ENCODE measurements around the gene ELMO3. TPM values are rescaled to one million over a fixed set of nuclear protein-coding genes. Genes with fewer than 3 reads are reported as not detected.

Gene ELMO3
- total and polyA plus RNA-seq, 2 of the 13 experiments (the other 11 are each of a cell fraction or from before 2014, with no cell fraction given), result 2.6 to 4.0 TPM

DNA sequence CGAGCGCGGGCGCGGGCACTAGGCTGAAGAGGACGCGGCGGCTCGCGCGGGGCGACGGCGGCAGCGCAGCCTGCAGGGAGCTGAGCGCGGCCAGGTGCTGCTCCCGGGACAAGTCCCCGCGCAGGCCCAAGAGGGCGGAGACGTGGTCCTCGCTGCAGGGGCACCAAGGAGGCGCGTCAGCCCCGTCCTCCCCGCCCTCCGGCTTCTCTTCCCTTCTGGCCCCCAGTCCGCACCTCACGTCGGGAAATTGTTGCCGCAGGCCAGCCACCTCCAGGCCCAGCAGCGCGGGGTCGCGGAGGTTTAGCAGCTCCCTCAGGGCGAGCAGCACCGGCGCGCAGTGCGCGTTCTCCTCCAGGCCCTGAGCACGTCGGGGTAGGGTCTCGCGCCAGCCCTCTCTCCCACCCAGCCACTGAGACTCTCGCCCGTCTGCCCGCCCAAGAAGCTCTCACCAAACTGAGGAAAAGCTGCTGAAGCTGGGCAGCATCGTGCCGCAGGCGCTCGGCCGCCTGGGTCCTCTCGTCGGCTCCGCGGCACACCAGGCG lies 14.4 kb upstream of the ELMO3 start:
- ATAC-seq (peak; percentile 50), DNase-seq (ENCODE audit: low spot score) (no peak), FAIRE-seq (no peak)
- ChIA-PET CTCF (ENCODE audit: low intra/inter-chr PET ratio, low total read pairs) (interaction anchor here (0.8 to 2.7 kb wide), 6 partner anchors 10 to 229 kb away, joined by 3 to 28 read pairs (median 4); no protein-coding TSS in a partner anchor), POLR2A (interaction anchor here (1.0 to 2.8 kb wide), 9 partner anchors 11 to 166 kb away, joined by 4 to 18 read pairs (median 5); partner anchors contain the start of genes CBFB, FBXL8, FHOD1 and NOL3)
- H4K20me1 ChIP-seq (ENCODE audit: insufficient read depth, low read length), result no peaks in the 10 kb centered on the region
- in situ Hi-C loops (cut with HindIII; ENCODE audit: extremely low pct_ligation_motif_present, low pct_unique_long_range_greater_than_20kb), result no loop called here
- no peaks in the 10 kb centered on the region for H3K9me3 ChIP-seq (ENCODE audit: low read length)
- no peaks in the 10 kb centered on the region for H3K36me3 ChIP-seq (replicated peaks in 1 of 2; ENCODE audit: control insufficient read depth in 1 of 2, insufficient read depth in 2 of 2, low read length in 2 of 2)
- peaks cover 6 to 7% of the 10 kb centered on the region in 2 experiments; a peak in 2 of 5 replicates for H3K27me3 ChIP-seq (ENCODE audit: control insufficient read depth in 1 of 2, insufficient read depth in 2 of 2, low read length in 2 of 2)
- H3K4me3 ChIP-seq (replicated peaks in 1 of 3; ENCODE audit: insufficient read depth in 1 of 3, low read depth in 2 of 3, low read length in 3 of 3), result peak overlapping the region; percentile 72 to 98 (median 82)
- intact Hi-C loops (cut with micrococcal nuclease; ENCODE audit: unreplicated experiment), result no loop called here
- H3K4me2 ChIP-seq (ENCODE audit: low read depth, low read length), result peak overlapping the region; percentile 96
- H3K9ac ChIP-seq (ENCODE audit: insufficient read depth, low read depth, low read length), result peak overlapping the region; percentile 93
- peaks cover 43% of the 10 kb centered on the region for H3K4me1 ChIP-seq (ENCODE audit: insufficient read depth, low read length)
- no peak overlapping the region for H2AFZ ChIP-seq (ENCODE audit: low read length)
- H3K27ac ChIP-seq (ENCODE audit: extremely low read length, insufficient read depth, low read length), result peak overlapping the region; percentile 82
- 45% methylated on average over 20 of the region's 59 CpGs for WGBS (ENCODE audit: low lambda C conversion rate)
- no peaks in the 10 kb centered on the region for H3K79me2 ChIP-seq (ENCODE audit: insufficient read depth, low read length)
- no TSS peak for BruUV-seq (replicated peaks)
- TF ChIP-seq UBTF (CRISPR knock-in tag; IDR thresholded peaks at IDR 0.05), result no peak
- no peak for TF ChIP-seq MZF1 (CRISPR knock-in tag; IDR thresholded peaks at IDR 0.05; ENCODE audit: borderline replicate concordance)
- TF ChIP-seq ZFP82 (CRISPR knock-in tag; IDR thresholded peaks at IDR 0.05; ENCODE audit: borderline replicate concordance), result no peak
- no peak for TF ChIP-seq ZNF496 (CRISPR knock-in tag; IDR thresholded peaks at IDR 0.05; ENCODE audit: insufficient replicate concordance)
- TF ChIP-seq, protein P1, sequence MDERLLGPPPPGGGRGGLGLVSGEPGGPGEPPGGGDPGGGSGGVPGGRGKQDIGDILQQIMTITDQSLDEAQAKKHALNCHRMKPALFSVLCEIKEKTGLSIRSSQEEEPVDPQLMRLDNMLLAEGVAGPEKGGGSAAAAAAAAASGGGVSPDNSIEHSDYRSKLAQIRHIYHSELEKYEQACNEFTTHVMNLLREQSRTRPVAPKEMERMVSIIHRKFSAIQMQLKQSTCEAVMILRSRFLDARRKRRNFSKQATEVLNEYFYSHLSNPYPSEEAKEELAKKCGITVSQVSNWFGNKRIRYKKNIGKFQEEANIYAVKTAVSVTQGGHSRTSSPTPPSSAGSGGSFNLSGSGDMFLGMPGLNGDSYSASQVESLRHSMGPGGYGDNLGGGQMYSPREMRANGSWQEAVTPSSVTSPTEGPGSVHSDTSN (CRISPR knock-in tag; IDR thresholded peaks at IDR 0.05), result no peak
- 0 out of 2 replicates have a peak, but pooled peaks have one; percentile 10 for TF ChIP-seq RAD21 (CRISPR knock-in tag; IDR thresholded peaks at IDR 0.05)
- peak; percentile 12 for TF ChIP-seq ZSCAN21 (CRISPR knock-in tag; IDR thresholded peaks at IDR 0.05; ENCODE audit: borderline replicate concordance)
- TF ChIP-seq ZNF235 (CRISPR knock-in tag; IDR thresholded peaks at IDR 0.05; ENCODE audit: borderline replicate concordance), result 0 out of 2 replicates have a peak, but pooled peaks have one; percentile 13
- TF ChIP-seq HNRNPH1 (optimal IDR thresholded peaks at IDR 0.05; ENCODE audit: low read depth, low read length), result no peak
- no peak for TF ChIP-seq SALL2 (CRISPR knock-in tag; IDR thresholded peaks at IDR 0.05)
- no peak; the same call in 1 of the 2 replicates for TF ChIP-seq ZNF230 (CRISPR knock-in tag; IDR thresholded peaks at IDR 0.05)
- 0 out of 2 replicates have a peak, but pooled peaks have one; percentile 32 for TF ChIP-seq ZNF616 (CRISPR knock-in tag; IDR thresholded peaks at IDR 0.05; ENCODE audit: low read depth)
- TF ChIP-seq FIP1L1 (IDR thresholded peaks at IDR 0.05; ENCODE audit: borderline replicate concordance, insufficient read depth, low read depth, low read length), result no peak
- no peak for TF ChIP-seq ZMYM4 (CRISPR knock-in tag; IDR thresholded peaks at IDR 0.05)
- TF ChIP-seq CREM (IDR thresholded peaks at IDR 0.05), result no peak
- TF ChIP-seq CREM (CRISPR knock-in tag; IDR thresholded peaks at IDR 0.05), result no peak
- TF ChIP-seq PBX3 (CRISPR knock-in tag; IDR thresholded peaks at IDR 0.05; ENCODE audit: borderline replicate concordance), result no peak
- no peak for TF ChIP-seq FOSL1 (CRISPR knock-in tag; IDR thresholded peaks at IDR 0.05; ENCODE audit: borderline replicate concordance)
- no peak for TF ChIP-seq ISL2 (CRISPR knock-in tag; IDR thresholded peaks at IDR 0.05)
- TF ChIP-seq EZH2 (conservative IDR thresholded peaks at IDR 0.05; ENCODE audit: low read depth, low read length), result no peak
- no peak for TF ChIP-seq HNF4A (CRISPR knock-in tag; IDR thresholded peaks at IDR 0.05)

Data from HepG2 (cell line).